Type B pancreatic cell (in vitro differentiated cells): ENCODE data around the gene CCDC87. TPM values are rescaled to one million over a fixed set of nuclear protein-coding genes. Genes with fewer than 3 reads are reported as not detected.

Source experiments
- DNase-seq: peaks from one replicate; pipeline ENCODE4 v3.0.0; 2021; ENCODE audit warnings: mixed read lengths; ENCODE audit not compliant: unreplicated experiment; ENCODE audit errors: extremely low spot score
- H3K27ac Mint-ChIP-seq: 2 replicates; pipeline ENCODE4 v1.8.0; 2021; ENCODE audit warnings: mild to moderate bottlenecking, mixed read lengths
- H3K27me3 Mint-ChIP-seq: 2 replicates; pipeline ENCODE4 v1.8.0; 2021; ENCODE audit warnings: mixed read lengths
- H3K36me3 Mint-ChIP-seq: 2 replicates; pipeline ENCODE4 v1.8.0; 2021; ENCODE audit warnings: mixed read lengths
- H3K4me1 Mint-ChIP-seq: one replicate; pipeline ENCODE4 v1.8.0; 2021; ENCODE audit warnings: mixed read lengths; ENCODE audit not compliant: unreplicated experiment
- H3K4me3 Mint-ChIP-seq: 2 replicates; pipeline ENCODE4 v1.8.0; 2021; ENCODE audit warnings: mild to moderate bottlenecking, mixed read lengths
- H3K9me3 Mint-ChIP-seq: 2 replicates; pipeline ENCODE4 v1.8.0; 2021; ENCODE audit warnings: mixed read lengths
- CTCF ChIP-seq: fragments of 200-600 bp; sonication (generic); conservative IDR thresholded peaks from 2 replicates; pipeline ENCODE4 v1.5.0; 2021; ENCODE audit warnings: antibody characterized with exemption, mild to moderate bottlenecking
- total RNA-seq: library from RNA; stranded (reverse); gene quantifications from 2 replicates; pipeline ENCODE4 v1.2.1, GENCODE V29; 2021; ENCODE audit warnings: low replicate concordance

Gene CCDC87
- total RNA-seq, 1 donor from 2014 or later, result 0.94 TPM

- Mint-ChIP-seq H3K27me3 (no peaks in the 10 kb centered on the region), H3K9me3 (no peaks in the 10 kb centered on the region), H3K27ac (no peak overlapping the region), H3K4me1 (no peaks in the 10 kb centered on the region), H3K36me3 (no peaks in the 10 kb centered on the region), H3K4me3 (no peak overlapping the region)
- TF ChIP-seq CTCF, result no peak
- no peak for DNase-seq
Observed at GRCh38 chr11:66555416-66555815, 37.4 kb downstream of the CCDC87 start.

- H3K4me1 Mint-ChIP-seq, result no peaks in the 10 kb centered on the region
- TF ChIP-seq CTCF, result no peak
- H3K36me3 Mint-ChIP-seq, result no peaks in the 10 kb centered on the region
- no peaks in the 10 kb centered on the region for H3K9me3 Mint-ChIP-seq
- DNase-seq, result no peak
- H3K4me3 Mint-ChIP-seq, result no peak overlapping the region
- H3K27me3 Mint-ChIP-seq, result no peaks in the 10 kb centered on the region
- H3K27ac Mint-ChIP-seq, result no peak overlapping the region
Observed at GRCh38 chr11:66554602-66555001, 38.3 kb downstream of the CCDC87 start.

GRCh38 chr11:66550887-66551286 is 42.0 kb downstream of the CCDC87 start:
- Mint-ChIP-seq H3K4me1 (peaks cover 20% of the 10 kb centered on the region), H3K36me3 (no peaks in the 10 kb centered on the region), H3K27ac (no peak overlapping the region), H3K27me3 (peaks cover 9% of the 10 kb centered on the region), H3K9me3 (no peaks in the 10 kb centered on the region), H3K4me3 (no peak overlapping the region)
- DNase-seq, result no peak
- TF ChIP-seq CTCF, result no peak

- H3K36me3 Mint-ChIP-seq, result no peaks in the 10 kb centered on the region
- DNase-seq, result no peak
- H3K27ac Mint-ChIP-seq, result no peak overlapping the region
- H3K4me1 Mint-ChIP-seq, result peaks cover 25% of the 10 kb centered on the region
- H3K4me3 Mint-ChIP-seq, result no peak overlapping the region
- TF ChIP-seq CTCF, result no peak
- no peaks in the 10 kb centered on the region for H3K9me3 Mint-ChIP-seq
- peaks cover 9% of the 10 kb centered on the region for H3K27me3 Mint-ChIP-seq
Observed at GRCh38 chr11:66549696-66550095, 43.2 kb downstream of the CCDC87 start.

- Mint-ChIP-seq H3K9me3 (no peaks in the 10 kb centered on the region), H3K27ac (peak overlapping the region; percentile 17), H3K4me3 (peak overlapping the region; percentile 55), H3K27me3 (peaks cover 9% of the 10 kb centered on the region), H3K36me3 (no peaks in the 10 kb centered on the region), H3K4me1 (peaks cover 29% of the 10 kb centered on the region)
- no peak for TF ChIP-seq CTCF
- DNase-seq, result no peak
Observed at GRCh38 chr11:66548774-66549630, 43.9 kb downstream of the CCDC87 start.
